Gastrocnemius medialis (tissue), 4 donors: Measurements from ENCODE around the gene SLAMF1. TPM values are rescaled to one million over a fixed set of nuclear protein-coding genes. Genes with fewer than 3 reads are reported as not detected.
"Not testable (repeated sequence)": the region's sequence is repeated elsewhere in the genome, so short reads cannot be mapped to it uniquely, and the experiment has no call there.

ENCODE experiments used
- ATAC-seq, 2 donors: fragments of 150-250 bp; one replicate each; pipeline ENCODE4 v1.9.1; 2016
- DNase-seq, 2 donors: peaks; one replicate each; pipeline ENCODE4 v3.0.0-alpha.2; 2019
- H3K27ac ChIP-seq, 4 donors: fragments of 200-600 bp; sonication (generic); 1 replicate in 1 of 4; 2 replicates in 3 of 4; pipeline ENCODE4 v1.5.1; 2016 to 2018; ENCODE audit warnings: mild to moderate bottlenecking in 2 of 4, moderate library complexity in 1 of 4
- H3K27me3 ChIP-seq, 3 donors: fragments of 200-600 bp; sonication (generic) in 2 of 3; 1 replicate in 1 of 3; 2 replicates in 2 of 3; pipeline versions ENCODE4 v1.5.1 to v1.6.0; 2016 to 2019; ENCODE audit warnings: mild to moderate bottlenecking in 1 of 3, moderate library complexity in 1 of 3
- H3K36me3 ChIP-seq, 2 donors: fragments of 200-600 bp; sonication (generic) in 1 of 2; one replicate each; pipeline ENCODE4 v1.5.1; 2017 to 2018
- H3K4me1 ChIP-seq, 2 donors: fragments of 200-600 bp; sonication (generic) in 1 of 2; one replicate each; pipeline ENCODE4 v1.5.1; 2016 to 2017; ENCODE audit warnings: mild to moderate bottlenecking in 2 of 2
- H3K4me3 ChIP-seq, 4 donors: fragments of 200-600 bp; sonication (generic) in 3 of 4; 1 replicate in 1 of 4; 2 replicates in 3 of 4; pipeline ENCODE4 v1.5.1; 2016 to 2019; ENCODE audit warnings: mild to moderate bottlenecking in 2 of 4
- H3K9me3 ChIP-seq, 3 donors: fragments of 200-600 bp; sonication (generic) in 2 of 3; 1 replicate in 1 of 3; 2 replicates in 2 of 3; pipeline ENCODE4 v1.5.1; 2016 to 2019
- CTCF ChIP-seq, 5 experiments: fragments of 450-650 bp in 3 of 5; fragments of 200-600 bp in 2 of 5; sonication (generic) in 2 of 5; IDR thresholded peaks in 4 of 5; conservative IDR thresholded peaks in 1 of 5; 1 replicate in 4 of 5; 2 replicates in 1 of 5; pipeline ENCODE4 v1.5.1; 2016 to 2019; ENCODE audit warnings: antibody characterized with exemption in 5 of 5, mild to moderate bottlenecking in 3 of 5, moderate library complexity in 3 of 5
- POLR2A ChIP-seq, 2 donors: fragments of 450-650 bp; IDR thresholded peaks; one replicate each; pipeline ENCODE4 v1.6.1; 2017; ENCODE audit warnings: antibody characterized with exemption in 2 of 2, mild to moderate bottlenecking in 2 of 2, moderate library complexity in 2 of 2
- in situ Hi-C, 4 donors: fragments of 200-750 bp; cut with MboI; loops; one replicate each; pipeline versions ENCODE4 v1.15.0 to v1.8.0; 2017; ENCODE audit warnings: low sequenced_read_pairs in 4 of 4
- intact Hi-C: fragments of 100-400 bp; cut with DNase I; formaldehyde crosslinking; loops from one replicate; pipeline ENCODE4 v1.15.1; 2023; ENCODE audit warnings: low total_unique reads
- total RNA-seq, 4 donors: library from RNA; depleted of rRNA; stranded (reverse); fragments of >200 nt; gene quantifications; one replicate each; pipeline versions ENCODE4 v1.1.0 to v1.2.3, GENCODE V29; 2016

Gene SLAMF1
- total RNA-seq, 4 donors from 2014 or later = not detected

GRCh38 chr1:160567858-160568682 lies 78.8 kb downstream of the SLAMF1 start:
- Histone ChIP-seq H3K36me3 (no peaks in the 10 kb centered on the region), H3K4me3 (no peak overlapping the region), H3K4me1 (no peaks in the 10 kb centered on the region), H3K9me3 (no peaks in the 10 kb centered on the region), H3K27ac (no peak overlapping the region), H3K27me3 (no peaks in the 10 kb centered on the region)
- ATAC-seq (no peak), DNase-seq (peak in 1 of 2 donors; percentile 18)
- in situ Hi-C loops (no loop called here), intact Hi-C loops (no loop called here)
- TF ChIP-seq POLR2A (IDR thresholded peaks at IDR 0.05) (no peak), CTCF (IDR thresholded peaks at IDR 0.05 in 4 of 5, conservative IDR thresholded peaks at IDR 0.05 in 1 of 5) (no peak)

- Histone ChIP-seq H3K27ac (no peak overlapping the region), H3K4me1 (no peaks in the 10 kb centered on the region), H3K27me3 (no peaks in the 10 kb centered on the region), H3K4me3 (no peak overlapping the region), H3K9me3 (no peaks in the 10 kb centered on the region), H3K36me3 (no peaks in the 10 kb centered on the region)
- DNase-seq (no peak), ATAC-seq (no peak)
- no peak for TF ChIP-seq POLR2A (IDR thresholded peaks at IDR 0.05)
- no peak for TF ChIP-seq CTCF (IDR thresholded peaks at IDR 0.05 in 4 of 5, conservative IDR thresholded peaks at IDR 0.05 in 1 of 5)
- intact Hi-C loops = no loop called here
- in situ Hi-C loops = no loop called here
These were observed 79.5 kb downstream of the SLAMF1 start for GRCh38 chr1:160567341-160567740.

GRCh38 chr1:160565564-160565963 lies 81.3 kb downstream of the SLAMF1 start:
- DNase-seq = no peak
- H3K27ac ChIP-seq = no peak overlapping the region
- in situ Hi-C loops = no loop called here
- intact Hi-C loops = no loop called here
- no peaks in the 10 kb centered on the region for H3K9me3 ChIP-seq
- no peaks in the 10 kb centered on the region for H3K4me1 ChIP-seq
- no peak for ATAC-seq
- H3K4me3 ChIP-seq = peak overlapping the region in 1 of 4 donors; percentile 0
- no peaks in the 10 kb centered on the region for H3K36me3 ChIP-seq
- no peaks in the 10 kb centered on the region for H3K27me3 ChIP-seq
- no peak for TF ChIP-seq CTCF (IDR thresholded peaks at IDR 0.05 in 4 of 5, conservative IDR thresholded peaks at IDR 0.05 in 1 of 5)
- TF ChIP-seq POLR2A (IDR thresholded peaks at IDR 0.05) = no peak

- H3K27me3 ChIP-seq, H3K4me3 ChIP-seq, H3K27ac ChIP-seq, intact Hi-C loops, DNase-seq, H3K9me3 ChIP-seq, H3K36me3 ChIP-seq, H3K4me1 ChIP-seq, ATAC-seq, in situ Hi-C loops: not testable (repeated sequence)
These were observed 83.6 kb downstream of the SLAMF1 start for GRCh38 chr1:160563230-160563629.

GRCh38 chr1:160562745-160563144 lies 84.1 kb downstream of the SLAMF1 start:
- H3K9me3 ChIP-seq, in situ Hi-C loops, DNase-seq, H3K4me1 ChIP-seq, H3K27ac ChIP-seq, ATAC-seq, H3K4me3 ChIP-seq, intact Hi-C loops, H3K27me3 ChIP-seq, H3K36me3 ChIP-seq: not testable (repeated sequence)
